Measurements from ENCODE around the gene BAHCC1.

The BAHCC1 gene

DNA sequence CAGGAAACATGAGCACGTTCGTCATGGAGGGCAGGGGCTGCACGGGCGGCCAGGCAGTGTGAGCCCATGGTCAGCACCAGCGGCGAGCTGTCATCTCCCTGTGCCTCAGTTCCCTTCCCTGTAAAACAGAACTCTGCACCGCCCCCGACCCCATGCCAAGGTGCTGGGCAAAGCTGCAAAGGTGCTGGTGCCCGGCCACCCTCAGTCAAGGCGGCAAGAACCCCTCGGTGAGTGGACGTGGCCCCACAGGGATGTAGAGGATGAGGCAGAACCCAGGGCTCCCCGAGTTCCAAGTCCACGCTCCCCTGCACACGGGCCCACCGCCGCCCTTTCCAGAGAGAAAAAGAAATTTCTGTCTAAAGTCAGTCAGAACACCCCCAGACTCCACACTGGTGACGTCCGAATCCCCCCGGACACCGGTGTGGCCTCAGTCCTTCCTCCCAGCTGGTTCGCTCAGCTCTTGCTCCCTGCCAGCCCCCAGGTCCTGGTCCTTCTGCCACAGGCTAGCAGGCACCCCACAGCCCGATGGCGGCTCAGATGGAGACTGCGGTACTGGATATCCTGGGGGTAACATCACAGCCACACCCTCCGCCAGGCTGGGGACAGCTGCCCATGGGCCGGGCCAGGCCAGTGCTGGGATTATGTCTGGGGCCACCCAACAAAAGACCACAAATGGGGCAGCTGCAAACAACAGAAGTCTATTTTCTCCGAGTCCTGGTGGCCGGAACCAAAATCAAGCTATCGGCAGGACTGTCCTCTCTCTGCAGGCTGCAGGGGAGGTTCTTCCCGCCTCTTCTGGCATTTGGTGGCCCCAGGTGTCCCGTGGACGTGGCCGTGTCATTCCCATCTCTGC, 14.4 kb upstream of the BAHCC1 start:
- TF ChIP-seq, protein P1, sequence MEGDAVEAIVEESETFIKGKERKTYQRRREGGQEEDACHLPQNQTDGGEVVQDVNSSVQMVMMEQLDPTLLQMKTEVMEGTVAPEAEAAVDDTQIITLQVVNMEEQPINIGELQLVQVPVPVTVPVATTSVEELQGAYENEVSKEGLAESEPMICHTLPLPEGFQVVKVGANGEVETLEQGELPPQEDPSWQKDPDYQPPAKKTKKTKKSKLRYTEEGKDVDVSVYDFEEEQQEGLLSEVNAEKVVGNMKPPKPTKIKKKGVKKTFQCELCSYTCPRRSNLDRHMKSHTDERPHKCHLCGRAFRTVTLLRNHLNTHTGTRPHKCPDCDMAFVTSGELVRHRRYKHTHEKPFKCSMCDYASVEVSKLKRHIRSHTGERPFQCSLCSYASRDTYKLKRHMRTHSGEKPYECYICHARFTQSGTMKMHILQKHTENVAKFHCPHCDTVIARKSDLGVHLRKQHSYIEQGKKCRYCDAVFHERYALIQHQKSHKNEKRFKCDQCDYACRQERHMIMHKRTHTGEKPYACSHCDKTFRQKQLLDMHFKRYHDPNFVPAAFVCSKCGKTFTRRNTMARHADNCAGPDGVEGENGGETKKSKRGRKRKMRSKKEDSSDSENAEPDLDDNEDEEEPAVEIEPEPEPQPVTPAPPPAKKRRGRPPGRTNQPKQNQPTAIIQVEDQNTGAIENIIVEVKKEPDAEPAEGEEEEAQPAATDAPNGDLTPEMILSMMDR (IDR thresholded peaks at IDR 0.05; ENCODE audit: low read depth, low read length, missing control alignments), result no peak
- H3K36me3 ChIP-seq (replicated peaks), result no peaks in the 10 kb centered on the region
- no peaks in the 10 kb centered on the region for H3K27me3 ChIP-seq (replicated peaks)
- H3K27ac ChIP-seq, result no peak overlapping the region
- DNase-seq, result no peak
- in situ Hi-C loops (cut with HindIII; ENCODE audit: low pct_ligation_motif_present, low sequenced_read_pairs), result no loop called here
- no peak overlapping the region for H3K4me3 ChIP-seq (ENCODE audit: low read depth, low read length)

DNA sequence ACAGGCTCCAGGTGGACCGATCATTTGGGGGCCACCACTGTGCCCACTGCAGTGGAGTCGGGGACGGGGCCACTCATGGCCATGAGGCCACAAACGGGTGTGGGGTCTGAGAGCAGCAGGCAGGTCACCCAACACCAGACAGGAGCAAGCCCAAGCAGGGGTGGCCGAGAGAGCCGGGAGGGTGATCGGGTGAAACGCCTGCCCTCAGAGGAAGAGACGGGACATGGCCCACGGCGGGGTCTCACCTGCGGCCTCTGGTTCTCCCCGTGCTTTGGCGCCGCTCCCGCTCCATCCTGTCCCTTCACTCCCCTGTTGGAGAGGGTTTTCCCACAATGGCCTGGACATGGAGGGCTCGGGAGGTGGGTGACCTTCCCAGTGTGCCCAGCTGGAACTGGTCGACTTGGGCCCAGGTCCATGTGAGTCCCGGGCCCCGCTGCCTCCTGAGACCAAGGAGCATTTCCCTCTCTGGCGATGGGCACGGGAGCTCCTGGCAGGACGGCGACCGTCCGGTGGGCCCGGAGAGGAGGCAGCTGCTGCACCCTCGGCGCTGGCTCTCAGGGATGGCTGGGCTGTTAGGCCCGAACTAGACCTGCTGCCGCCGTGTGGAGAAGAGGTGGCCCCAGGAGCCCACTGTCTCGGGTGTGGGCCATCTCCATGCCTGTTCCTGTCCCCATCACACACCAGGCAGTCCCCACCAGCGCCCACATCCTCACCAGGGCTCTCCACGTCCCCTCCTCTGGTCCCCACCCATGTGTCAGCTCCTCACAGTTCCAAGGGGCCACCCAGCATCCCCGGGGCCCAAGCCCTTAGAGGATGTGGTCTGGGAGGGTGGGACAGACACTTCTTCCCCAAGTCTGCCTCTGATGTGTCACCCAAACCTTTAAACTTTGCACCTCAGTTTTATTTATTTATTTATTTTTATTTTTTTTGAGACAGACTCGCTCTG, 13.4 kb upstream of the BAHCC1 start:
- in situ Hi-C loops (cut with HindIII; ENCODE audit: low pct_ligation_motif_present, low sequenced_read_pairs), result no loop called here
- DNase-seq, result no peak
- TF ChIP-seq, protein P1 (IDR thresholded peaks at IDR 0.05; ENCODE audit: low read depth, low read length, missing control alignments), result no peak
- Histone ChIP-seq H3K36me3 (replicated peaks) (no peaks in the 10 kb centered on the region), H3K4me3 (ENCODE audit: low read depth, low read length) (no peak overlapping the region), H3K27ac (no peak overlapping the region), H3K27me3 (replicated peaks) (no peaks in the 10 kb centered on the region)

DNA sequence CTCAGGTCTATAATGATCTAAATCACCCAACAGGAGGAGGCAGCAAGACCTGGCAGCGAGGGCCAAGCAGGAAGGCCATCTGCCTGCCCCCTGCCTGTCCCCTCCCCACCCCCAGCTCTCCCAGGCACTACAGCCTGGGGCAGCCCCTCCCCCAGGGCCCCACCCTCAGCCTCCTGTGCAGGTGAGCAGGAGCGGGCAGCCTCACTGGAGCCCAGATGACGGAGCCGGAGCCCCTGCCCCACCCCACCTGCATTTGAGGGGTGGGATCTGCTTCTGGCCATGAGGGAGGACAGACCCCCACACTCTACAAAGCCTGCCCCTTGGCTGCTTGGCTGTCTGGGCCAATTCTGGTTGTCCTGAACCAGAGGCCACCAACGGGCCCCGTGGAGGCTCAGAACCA, 12.4 kb upstream of the BAHCC1 start:
- Histone ChIP-seq H3K4me3 (ENCODE audit: low read depth, low read length) (no peak overlapping the region), H3K27me3 (replicated peaks) (no peaks in the 10 kb centered on the region), H3K27ac (no peak overlapping the region), H3K36me3 (replicated peaks) (no peaks in the 10 kb centered on the region)
- TF ChIP-seq, protein P1 (IDR thresholded peaks at IDR 0.05; ENCODE audit: low read depth, low read length, missing control alignments), result no peak
- in situ Hi-C loops (cut with HindIII; ENCODE audit: low pct_ligation_motif_present, low sequenced_read_pairs), result no loop called here
- no peak for DNase-seq

DNA sequence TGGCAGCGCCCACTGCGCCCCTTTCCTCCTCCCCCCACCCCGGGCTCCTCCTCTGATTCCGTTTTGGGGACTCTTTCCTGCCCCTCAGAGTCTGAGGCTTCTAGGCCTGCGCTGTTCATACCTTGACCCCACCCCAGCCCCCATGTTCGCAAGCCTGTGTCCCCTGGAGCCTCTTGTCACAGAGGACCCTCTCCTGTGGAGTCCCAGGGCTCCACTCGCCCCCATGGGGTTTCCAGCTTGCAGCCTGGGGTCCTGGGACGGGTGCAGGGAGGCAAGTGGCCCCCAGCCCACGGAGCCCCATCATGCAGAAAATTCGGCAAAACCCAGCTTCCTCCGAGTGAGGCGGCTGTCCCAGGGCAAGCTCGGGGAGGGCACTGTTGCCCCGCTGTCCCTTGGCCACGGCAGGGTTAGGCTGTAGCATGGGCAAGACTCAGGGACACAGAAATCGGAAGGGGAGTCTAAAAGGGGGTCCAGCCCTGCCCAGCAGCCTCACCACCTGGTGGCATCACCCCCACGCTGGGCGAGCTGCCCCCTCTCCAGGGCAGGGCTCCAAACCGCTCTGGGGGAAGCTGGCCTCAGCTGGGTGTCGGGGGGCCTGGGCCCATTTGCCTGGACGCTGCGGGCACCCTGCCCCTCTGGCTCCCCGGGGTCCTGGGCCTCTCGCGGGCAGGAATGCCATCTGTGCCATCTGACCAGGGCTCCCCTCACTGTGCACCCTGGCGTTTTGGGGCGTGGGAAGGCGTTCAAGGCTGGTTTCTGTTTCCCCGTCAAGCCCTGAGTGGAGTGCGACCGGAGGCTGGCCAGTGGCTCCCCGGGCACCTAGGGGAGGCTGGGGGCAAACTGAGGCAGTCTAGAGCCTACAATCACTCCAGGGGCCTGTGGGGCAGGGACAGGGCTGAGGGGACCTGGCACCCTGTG, 11.5 kb upstream of the BAHCC1 start:
- Histone ChIP-seq H3K36me3 (replicated peaks) (no peaks in the 10 kb centered on the region), H3K27me3 (replicated peaks) (no peaks in the 10 kb centered on the region), H3K4me3 (ENCODE audit: low read depth, low read length) (no peak overlapping the region), H3K27ac (no peak overlapping the region)
- in situ Hi-C loops (cut with HindIII; ENCODE audit: low pct_ligation_motif_present, low sequenced_read_pairs), result no loop called here
- TF ChIP-seq, protein P1 (IDR thresholded peaks at IDR 0.05; ENCODE audit: low read depth, low read length, missing control alignments), result no peak
- no peak for DNase-seq

DNA sequence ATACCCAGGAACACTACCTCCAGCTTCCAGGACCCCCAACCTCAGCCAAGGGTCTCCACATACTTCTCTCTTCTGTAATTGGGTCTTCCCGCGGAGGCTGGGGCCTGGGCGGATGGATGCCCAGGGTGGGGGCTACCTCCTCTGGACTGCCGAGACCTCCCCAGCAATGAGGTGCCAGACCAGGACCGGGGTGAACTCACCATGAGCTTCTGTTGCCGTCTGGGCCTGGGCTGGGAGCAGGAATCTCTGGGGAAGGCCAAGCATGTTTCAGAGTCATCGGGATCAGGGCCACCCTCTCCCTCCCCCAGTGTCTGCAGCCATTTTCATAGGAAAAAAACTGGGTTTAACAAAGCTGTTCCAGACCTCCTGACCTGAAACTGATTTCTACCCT, 10.3 kb upstream of the BAHCC1 start:
- TF ChIP-seq, protein P1 (IDR thresholded peaks at IDR 0.05; ENCODE audit: low read depth, low read length, missing control alignments), result no peak
- DNase-seq, result no peak
- in situ Hi-C loops (cut with HindIII; ENCODE audit: low pct_ligation_motif_present, low sequenced_read_pairs), result no loop called here
- no peaks in the 10 kb centered on the region for H3K27me3 ChIP-seq (replicated peaks)
- H3K36me3 ChIP-seq (replicated peaks), result no peaks in the 10 kb centered on the region
- no peak overlapping the region for H3K27ac ChIP-seq
- no peak overlapping the region for H3K4me3 ChIP-seq (ENCODE audit: low read depth, low read length)
